Measurements from ENCODE around the gene FAM83E.

- TF ChIP-seq, protein P1, sequence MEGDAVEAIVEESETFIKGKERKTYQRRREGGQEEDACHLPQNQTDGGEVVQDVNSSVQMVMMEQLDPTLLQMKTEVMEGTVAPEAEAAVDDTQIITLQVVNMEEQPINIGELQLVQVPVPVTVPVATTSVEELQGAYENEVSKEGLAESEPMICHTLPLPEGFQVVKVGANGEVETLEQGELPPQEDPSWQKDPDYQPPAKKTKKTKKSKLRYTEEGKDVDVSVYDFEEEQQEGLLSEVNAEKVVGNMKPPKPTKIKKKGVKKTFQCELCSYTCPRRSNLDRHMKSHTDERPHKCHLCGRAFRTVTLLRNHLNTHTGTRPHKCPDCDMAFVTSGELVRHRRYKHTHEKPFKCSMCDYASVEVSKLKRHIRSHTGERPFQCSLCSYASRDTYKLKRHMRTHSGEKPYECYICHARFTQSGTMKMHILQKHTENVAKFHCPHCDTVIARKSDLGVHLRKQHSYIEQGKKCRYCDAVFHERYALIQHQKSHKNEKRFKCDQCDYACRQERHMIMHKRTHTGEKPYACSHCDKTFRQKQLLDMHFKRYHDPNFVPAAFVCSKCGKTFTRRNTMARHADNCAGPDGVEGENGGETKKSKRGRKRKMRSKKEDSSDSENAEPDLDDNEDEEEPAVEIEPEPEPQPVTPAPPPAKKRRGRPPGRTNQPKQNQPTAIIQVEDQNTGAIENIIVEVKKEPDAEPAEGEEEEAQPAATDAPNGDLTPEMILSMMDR (conservative IDR thresholded peaks at IDR 0.05; ENCODE audit: low read length), result no peak
- TF ChIP-seq EZH2phosphoT487 (IDR thresholded peaks at IDR 0.05; ENCODE audit: borderline replicate concordance, low read depth, low read length), result no peak
Observed at GRCh38 chr19:48664476-48664875, 49.6 kb upstream of the FAM83E start.

Data from OCI-LY7 (cell line).